ENCODE data around the gene SLC30A7. TPM values are rescaled to one million over a fixed set of nuclear protein-coding genes. Genes with fewer than 3 reads are reported as not detected.
"Not testable (repeated sequence)": the region's sequence is repeated elsewhere in the genome, so short reads cannot be mapped to it uniquely, and the experiment has no call there.

SLC30A7 gene
- total RNA-seq, 1 experiment from 2014 or later = 16.1 TPM

- H3K4me1 ChIP-seq = no peaks in the 10 kb centered on the region
- no peak for TF ChIP-seq CTCF (IDR thresholded peaks at IDR 0.05; ENCODE audit: insufficient read depth in 1 of 2, low read depth in 1 of 2, low read length in 1 of 2, severe bottlenecking in 1 of 2, unreplicated experiment in 1 of 2)
- Mint-ChIP-seq H3K27ac (ENCODE audit: unreplicated experiment) (no peak overlapping the region), H3K9me3 (ENCODE audit: unreplicated experiment) (no peaks in the 10 kb centered on the region), H3K4me1 (ENCODE audit: low read depth, unreplicated experiment) (no peaks in the 10 kb centered on the region), H3K4me3 (ENCODE audit: unreplicated experiment) (no peak overlapping the region), H3K27me3 (ENCODE audit: insufficient read depth, unreplicated experiment) (no peaks in the 10 kb centered on the region), H3K36me3 (ENCODE audit: insufficient read depth, unreplicated experiment) (no peaks in the 10 kb centered on the region)
- no TSS peak for BruUV-seq (replicated peaks)
- CTCF ChIA-PET = no interaction called here
- no peaks in the 10 kb centered on the region for H3K36me3 ChIP-seq (ENCODE audit: control insufficient read depth, insufficient read depth, low read length)
- intact Hi-C loops (cut with micrococcal nuclease; ENCODE audit: unreplicated experiment) = no loop called here
- POLR2A ChIA-PET = no interaction called here
- H3K9me3 ChIP-seq = no peaks in the 10 kb centered on the region
- DNase-seq = no peak
- no peaks in the 10 kb centered on the region for H3K27me3 ChIP-seq (replicated peaks; ENCODE audit: control insufficient read depth, insufficient read depth, low read length)
- no peak overlapping the region for H3K4me3 ChIP-seq (ENCODE audit: low read depth, low read length)
Observed at GRCh38 chr1:100851726-100852125, 44.2 kb upstream of the SLC30A7 start.

- BruUV-seq (replicated peaks) = no TSS peak
- no peaks in the 10 kb centered on the region for H3K4me1 ChIP-seq
- ChIA-PET POLR2A (no interaction called here), CTCF (no interaction called here)
- H3K4me3 ChIP-seq (ENCODE audit: low read depth, low read length) = no peak overlapping the region
- Mint-ChIP-seq H3K9me3 (ENCODE audit: unreplicated experiment) (no peaks in the 10 kb centered on the region), H3K4me3 (ENCODE audit: unreplicated experiment) (no peak overlapping the region), H3K36me3 (ENCODE audit: insufficient read depth, unreplicated experiment) (no peaks in the 10 kb centered on the region), H3K27me3 (ENCODE audit: insufficient read depth, unreplicated experiment) (no peaks in the 10 kb centered on the region), H3K4me1 (ENCODE audit: low read depth, unreplicated experiment) (no peaks in the 10 kb centered on the region), H3K27ac (ENCODE audit: unreplicated experiment) (no peak overlapping the region)
- no peak for DNase-seq
- H3K36me3 ChIP-seq (ENCODE audit: control insufficient read depth, insufficient read depth, low read length) = no peaks in the 10 kb centered on the region
- H3K9me3 ChIP-seq = no peaks in the 10 kb centered on the region
- TF ChIP-seq CTCF (IDR thresholded peaks at IDR 0.05; ENCODE audit: insufficient read depth in 1 of 2, low read depth in 1 of 2, low read length in 1 of 2, severe bottlenecking in 1 of 2, unreplicated experiment in 1 of 2) = no peak
- intact Hi-C loops (cut with micrococcal nuclease; ENCODE audit: unreplicated experiment) = no loop called here
- H3K27me3 ChIP-seq (replicated peaks; ENCODE audit: control insufficient read depth, insufficient read depth, low read length) = no peaks in the 10 kb centered on the region
Observed at GRCh38 chr1:100852976-100853375, 42.9 kb upstream of the SLC30A7 start.

- CTCF ChIA-PET; H3K9me3 Mint-ChIP-seq (ENCODE audit: unreplicated experiment): not testable (repeated sequence)
Observed at GRCh38 chr1:100855116-100855515, 40.8 kb upstream of the SLC30A7 start.

GRCh38 chr1:100860397-100860991 is 35.4 kb upstream of the SLC30A7 start:
- no peak for TF ChIP-seq CTCF (IDR thresholded peaks at IDR 0.05; ENCODE audit: insufficient read depth in 1 of 2, low read depth in 1 of 2, low read length in 1 of 2, severe bottlenecking in 1 of 2, unreplicated experiment in 1 of 2)
- H3K9me3 ChIP-seq = no peaks in the 10 kb centered on the region
- no peaks in the 10 kb centered on the region for H3K4me1 ChIP-seq
- no peak overlapping the region for H3K4me3 ChIP-seq (ENCODE audit: low read depth, low read length)
- no peaks in the 10 kb centered on the region for H3K27me3 ChIP-seq (replicated peaks; ENCODE audit: control insufficient read depth, insufficient read depth, low read length)
- intact Hi-C loops (cut with micrococcal nuclease; ENCODE audit: unreplicated experiment) = loop anchor here (10.0 kb wide), 1 partner anchor 316 kb away; no protein-coding TSS in a partner anchor
- no peak for DNase-seq
- H3K27ac Mint-ChIP-seq (ENCODE audit: unreplicated experiment) = no peak overlapping the region
- CTCF ChIA-PET = no interaction called here
- POLR2A ChIA-PET = no interaction called here
- no peaks in the 10 kb centered on the region for H3K9me3 Mint-ChIP-seq (ENCODE audit: unreplicated experiment)
- H3K27me3 Mint-ChIP-seq (ENCODE audit: insufficient read depth, unreplicated experiment) = no peaks in the 10 kb centered on the region
- H3K36me3 Mint-ChIP-seq (ENCODE audit: insufficient read depth, unreplicated experiment) = no peaks in the 10 kb centered on the region
- no TSS peak for BruUV-seq (replicated peaks)
- no peaks in the 10 kb centered on the region for H3K36me3 ChIP-seq (ENCODE audit: control insufficient read depth, insufficient read depth, low read length)
- no peak overlapping the region for H3K4me3 Mint-ChIP-seq (ENCODE audit: unreplicated experiment)
- H3K4me1 Mint-ChIP-seq (ENCODE audit: low read depth, unreplicated experiment) = no peaks in the 10 kb centered on the region

More at GRCh38 chr1:100855116-100855515, 40.8 kb upstream of the SLC30A7 start:
- POLR2A ChIA-PET; BruUV-seq (replicated peaks); H3K27me3 ChIP-seq (replicated peaks; ENCODE audit: control insufficient read depth, insufficient read depth, low read length); DNase-seq; H3K4me1 ChIP-seq; H3K36me3 Mint-ChIP-seq (ENCODE audit: insufficient read depth, unreplicated experiment); H3K4me3 ChIP-seq (ENCODE audit: low read depth, low read length); H3K4me1 Mint-ChIP-seq (ENCODE audit: low read depth, unreplicated experiment); H3K27ac Mint-ChIP-seq (ENCODE audit: unreplicated experiment); intact Hi-C loops (cut with micrococcal nuclease; ENCODE audit: unreplicated experiment); H3K4me3 Mint-ChIP-seq (ENCODE audit: unreplicated experiment); H3K36me3 ChIP-seq (ENCODE audit: control insufficient read depth, insufficient read depth, low read length); H3K9me3 ChIP-seq; H3K27me3 Mint-ChIP-seq (ENCODE audit: insufficient read depth, unreplicated experiment): not testable (repeated sequence)
